ENCODE data around the gene VAX1.

VAX1 gene

GRCh38 chr10:117161386-117162033, 23.4 kb upstream of the VAX1 start:
- H3K27me3 ChIP-seq: peaks cover 100% of the 10 kb centered on the region
- no peak overlapping the region for H3K27ac ChIP-seq
- no peaks in the 10 kb centered on the region for H3K9me3 ChIP-seq
- no peaks in the 10 kb centered on the region for H3K36me3 ChIP-seq
- no peak overlapping the region for H3K4me3 ChIP-seq (ENCODE audit: low read depth in 1 of 2, low read length in 1 of 2)
- no peak for TF ChIP-seq CTCF (IDR thresholded peaks at IDR 0.05)
- H3K4me1 ChIP-seq (ENCODE audit: control insufficient read depth in 1 of 2, insufficient read depth in 1 of 2, low read depth in 1 of 2, low read length in 1 of 2): peaks cover 5 to 34% of the 10 kb centered on the region in 2 experiments

GRCh38 chr10:117160567-117160966, 22.5 kb upstream of the VAX1 start:
- Histone ChIP-seq H3K27ac (no peak overlapping the region), H3K9me3 (no peaks in the 10 kb centered on the region), H3K4me1 (ENCODE audit: control insufficient read depth in 1 of 2, insufficient read depth in 1 of 2, low read depth in 1 of 2, low read length in 1 of 2) (peaks cover 5 to 24% of the 10 kb centered on the region in 2 experiments), H3K4me3 (ENCODE audit: low read depth in 1 of 2, low read length in 1 of 2) (no peak overlapping the region), H3K36me3 (no peaks in the 10 kb centered on the region), H3K27me3 (peaks cover 100% of the 10 kb centered on the region)
- TF ChIP-seq CTCF (IDR thresholded peaks at IDR 0.05): no peak

- no peak overlapping the region for H3K4me3 ChIP-seq (ENCODE audit: low read depth in 1 of 2, low read length in 1 of 2)
- H3K27me3 ChIP-seq: peaks cover 100% of the 10 kb centered on the region
- no peaks in the 10 kb centered on the region for H3K36me3 ChIP-seq
- peaks cover 0 to 16% of the 10 kb centered on the region in 2 experiments for H3K4me1 ChIP-seq (ENCODE audit: control insufficient read depth in 1 of 2, insufficient read depth in 1 of 2, low read depth in 1 of 2, low read length in 1 of 2)
- TF ChIP-seq CTCF (IDR thresholded peaks at IDR 0.05): no peak
- no peaks in the 10 kb centered on the region for H3K9me3 ChIP-seq
- no peak overlapping the region for H3K27ac ChIP-seq
Observed at GRCh38 chr10:117159390-117159789, 21.3 kb upstream of the VAX1 start.

GRCh38 chr10:117158297-117158696, 20.2 kb upstream of the VAX1 start:
- no peaks in the 10 kb centered on the region for H3K9me3 ChIP-seq
- peaks cover 0 to 10% of the 10 kb centered on the region in 2 experiments for H3K4me1 ChIP-seq (ENCODE audit: control insufficient read depth in 1 of 2, insufficient read depth in 1 of 2, low read depth in 1 of 2, low read length in 1 of 2)
- H3K27me3 ChIP-seq: peaks cover 100% of the 10 kb centered on the region
- H3K4me3 ChIP-seq (ENCODE audit: low read depth in 1 of 2, low read length in 1 of 2): no peak overlapping the region
- H3K27ac ChIP-seq: no peak overlapping the region
- H3K36me3 ChIP-seq: no peaks in the 10 kb centered on the region
- no peak for TF ChIP-seq CTCF (IDR thresholded peaks at IDR 0.05)

GRCh38 chr10:117152668-117153067, 14.6 kb upstream of the VAX1 start:
- no peak for TF ChIP-seq CTCF (IDR thresholded peaks at IDR 0.05)
- no peaks in the 10 kb centered on the region for H3K4me1 ChIP-seq (ENCODE audit: control insufficient read depth in 1 of 2, insufficient read depth in 1 of 2, low read depth in 1 of 2, low read length in 1 of 2)
- no peaks in the 10 kb centered on the region for H3K9me3 ChIP-seq
- H3K27me3 ChIP-seq: peaks cover 98% of the 10 kb centered on the region
- no peaks in the 10 kb centered on the region for H3K36me3 ChIP-seq
- H3K27ac ChIP-seq: no peak overlapping the region
- H3K4me3 ChIP-seq (ENCODE audit: low read depth in 1 of 2, low read length in 1 of 2): no peak overlapping the region
